ENCODE results near the gene AOX1.

DNA sequence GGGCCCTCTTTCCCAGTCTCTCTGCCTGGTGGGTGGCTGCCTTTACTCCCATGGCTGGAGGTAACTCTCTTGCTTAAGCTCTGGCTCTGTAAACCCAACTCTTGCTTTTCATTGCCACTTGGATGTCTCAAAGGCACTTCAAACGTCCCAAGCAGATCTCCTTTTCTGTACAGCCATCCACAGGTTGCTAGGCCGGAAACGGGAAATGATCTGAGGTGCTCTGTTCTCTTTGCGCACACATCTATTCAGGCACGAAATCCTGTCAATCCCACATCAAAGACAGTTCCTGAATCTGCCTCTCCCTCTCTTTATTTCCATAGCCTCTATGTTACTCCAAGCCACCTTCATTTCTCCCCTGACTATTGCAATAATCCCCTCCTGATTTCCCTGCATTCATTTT, 87.4 kb downstream of the AOX1 start:
- TF ChIP-seq, protein P1, sequence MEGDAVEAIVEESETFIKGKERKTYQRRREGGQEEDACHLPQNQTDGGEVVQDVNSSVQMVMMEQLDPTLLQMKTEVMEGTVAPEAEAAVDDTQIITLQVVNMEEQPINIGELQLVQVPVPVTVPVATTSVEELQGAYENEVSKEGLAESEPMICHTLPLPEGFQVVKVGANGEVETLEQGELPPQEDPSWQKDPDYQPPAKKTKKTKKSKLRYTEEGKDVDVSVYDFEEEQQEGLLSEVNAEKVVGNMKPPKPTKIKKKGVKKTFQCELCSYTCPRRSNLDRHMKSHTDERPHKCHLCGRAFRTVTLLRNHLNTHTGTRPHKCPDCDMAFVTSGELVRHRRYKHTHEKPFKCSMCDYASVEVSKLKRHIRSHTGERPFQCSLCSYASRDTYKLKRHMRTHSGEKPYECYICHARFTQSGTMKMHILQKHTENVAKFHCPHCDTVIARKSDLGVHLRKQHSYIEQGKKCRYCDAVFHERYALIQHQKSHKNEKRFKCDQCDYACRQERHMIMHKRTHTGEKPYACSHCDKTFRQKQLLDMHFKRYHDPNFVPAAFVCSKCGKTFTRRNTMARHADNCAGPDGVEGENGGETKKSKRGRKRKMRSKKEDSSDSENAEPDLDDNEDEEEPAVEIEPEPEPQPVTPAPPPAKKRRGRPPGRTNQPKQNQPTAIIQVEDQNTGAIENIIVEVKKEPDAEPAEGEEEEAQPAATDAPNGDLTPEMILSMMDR (IDR thresholded peaks at IDR 0.05; ENCODE audit: insufficient read depth, low read length) = no peak
- TF ChIP-seq GABPA (IDR thresholded peaks at IDR 0.05; ENCODE audit: low read depth) (no peak), POLR2AphosphoS5 (IDR thresholded peaks at IDR 0.05; ENCODE audit: low read depth) (no peak)
- TF ChIP-seq, protein P2, sequence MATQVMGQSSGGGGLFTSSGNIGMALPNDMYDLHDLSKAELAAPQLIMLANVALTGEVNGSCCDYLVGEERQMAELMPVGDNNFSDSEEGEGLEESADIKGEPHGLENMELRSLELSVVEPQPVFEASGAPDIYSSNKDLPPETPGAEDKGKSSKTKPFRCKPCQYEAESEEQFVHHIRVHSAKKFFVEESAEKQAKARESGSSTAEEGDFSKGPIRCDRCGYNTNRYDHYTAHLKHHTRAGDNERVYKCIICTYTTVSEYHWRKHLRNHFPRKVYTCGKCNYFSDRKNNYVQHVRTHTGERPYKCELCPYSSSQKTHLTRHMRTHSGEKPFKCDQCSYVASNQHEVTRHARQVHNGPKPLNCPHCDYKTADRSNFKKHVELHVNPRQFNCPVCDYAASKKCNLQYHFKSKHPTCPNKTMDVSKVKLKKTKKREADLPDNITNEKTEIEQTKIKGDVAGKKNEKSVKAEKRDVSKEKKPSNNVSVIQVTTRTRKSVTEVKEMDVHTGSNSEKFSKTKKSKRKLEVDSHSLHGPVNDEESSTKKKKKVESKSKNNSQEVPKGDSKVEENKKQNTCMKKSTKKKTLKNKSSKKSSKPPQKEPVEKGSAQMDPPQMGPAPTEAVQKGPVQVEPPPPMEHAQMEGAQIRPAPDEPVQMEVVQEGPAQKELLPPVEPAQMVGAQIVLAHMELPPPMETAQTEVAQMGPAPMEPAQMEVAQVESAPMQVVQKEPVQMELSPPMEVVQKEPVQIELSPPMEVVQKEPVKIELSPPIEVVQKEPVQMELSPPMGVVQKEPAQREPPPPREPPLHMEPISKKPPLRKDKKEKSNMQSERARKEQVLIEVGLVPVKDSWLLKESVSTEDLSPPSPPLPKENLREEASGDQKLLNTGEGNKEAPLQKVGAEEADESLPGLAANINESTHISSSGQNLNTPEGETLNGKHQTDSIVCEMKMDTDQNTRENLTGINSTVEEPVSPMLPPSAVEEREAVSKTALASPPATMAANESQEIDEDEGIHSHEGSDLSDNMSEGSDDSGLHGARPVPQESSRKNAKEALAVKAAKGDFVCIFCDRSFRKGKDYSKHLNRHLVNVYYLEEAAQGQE (IDR thresholded peaks at IDR 0.05; ENCODE audit: insufficient replicate concordance, low read depth) = no peak
